GM12892 (cell line): ENCODE measurements around the gene TCOF1. TPM values are rescaled to one million over a fixed set of nuclear protein-coding genes. Genes with fewer than 3 reads are reported as not detected.

Experiments used
- DNase-seq: peaks from one replicate; pipeline ENCODE4 v3.0.0; 2011; ENCODE audit not compliant: insufficient read length
- FAIRE-seq: peaks from 2 replicates; lab custom pipeline; 2011; peaks lifted over from hg19 to GRCh38; lab: Jason Lieb, UNC
- POLR2A ChIP-seq: IDR thresholded peaks from 2 replicates; pipeline ENCODE4 v1.6.1; 2011; ENCODE audit warnings: low read depth, low read length, control low read depth
- POLR2AphosphoS5 ChIP-seq: IDR thresholded peaks from 2 replicates; pipeline ENCODE4 v1.6.1; 2011; ENCODE audit warnings: low read depth, low read length, control low read depth
- TAF1 ChIP-seq: IDR thresholded peaks from 2 replicates; pipeline ENCODE4 v1.6.1; 2011; ENCODE audit warnings: low read depth, mild to moderate bottlenecking, control low read depth, low read length, borderline replicate concordance
- polyA plus RNA-seq: library from polyadenylated mRNA; unstranded; fragments of >200 nt; gene quantifications from one replicate; pipeline ENCODE4 v1.2.1, GENCODE V29; 2012; ENCODE audit warnings: missing spikeins, inconsistent platforms; ENCODE audit not compliant: missing spikeins

The TCOF1 gene, protein sequence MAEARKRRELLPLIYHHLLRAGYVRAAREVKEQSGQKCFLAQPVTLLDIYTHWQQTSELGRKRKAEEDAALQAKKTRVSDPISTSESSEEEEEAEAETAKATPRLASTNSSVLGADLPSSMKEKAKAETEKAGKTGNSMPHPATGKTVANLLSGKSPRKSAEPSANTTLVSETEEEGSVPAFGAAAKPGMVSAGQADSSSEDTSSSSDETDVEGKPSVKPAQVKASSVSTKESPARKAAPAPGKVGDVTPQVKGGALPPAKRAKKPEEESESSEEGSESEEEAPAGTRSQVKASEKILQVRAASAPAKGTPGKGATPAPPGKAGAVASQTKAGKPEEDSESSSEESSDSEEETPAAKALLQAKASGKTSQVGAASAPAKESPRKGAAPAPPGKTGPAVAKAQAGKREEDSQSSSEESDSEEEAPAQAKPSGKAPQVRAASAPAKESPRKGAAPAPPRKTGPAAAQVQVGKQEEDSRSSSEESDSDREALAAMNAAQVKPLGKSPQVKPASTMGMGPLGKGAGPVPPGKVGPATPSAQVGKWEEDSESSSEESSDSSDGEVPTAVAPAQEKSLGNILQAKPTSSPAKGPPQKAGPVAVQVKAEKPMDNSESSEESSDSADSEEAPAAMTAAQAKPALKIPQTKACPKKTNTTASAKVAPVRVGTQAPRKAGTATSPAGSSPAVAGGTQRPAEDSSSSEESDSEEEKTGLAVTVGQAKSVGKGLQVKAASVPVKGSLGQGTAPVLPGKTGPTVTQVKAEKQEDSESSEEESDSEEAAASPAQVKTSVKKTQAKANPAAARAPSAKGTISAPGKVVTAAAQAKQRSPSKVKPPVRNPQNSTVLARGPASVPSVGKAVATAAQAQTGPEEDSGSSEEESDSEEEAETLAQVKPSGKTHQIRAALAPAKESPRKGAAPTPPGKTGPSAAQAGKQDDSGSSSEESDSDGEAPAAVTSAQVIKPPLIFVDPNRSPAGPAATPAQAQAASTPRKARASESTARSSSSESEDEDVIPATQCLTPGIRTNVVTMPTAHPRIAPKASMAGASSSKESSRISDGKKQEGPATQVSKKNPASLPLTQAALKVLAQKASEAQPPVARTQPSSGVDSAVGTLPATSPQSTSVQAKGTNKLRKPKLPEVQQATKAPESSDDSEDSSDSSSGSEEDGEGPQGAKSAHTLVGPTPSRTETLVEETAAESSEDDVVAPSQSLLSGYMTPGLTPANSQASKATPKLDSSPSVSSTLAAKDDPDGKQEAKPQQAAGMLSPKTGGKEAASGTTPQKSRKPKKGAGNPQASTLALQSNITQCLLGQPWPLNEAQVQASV (N-terminal part only)
- 24.4 TPM for polyA plus RNA-seq

DNA sequence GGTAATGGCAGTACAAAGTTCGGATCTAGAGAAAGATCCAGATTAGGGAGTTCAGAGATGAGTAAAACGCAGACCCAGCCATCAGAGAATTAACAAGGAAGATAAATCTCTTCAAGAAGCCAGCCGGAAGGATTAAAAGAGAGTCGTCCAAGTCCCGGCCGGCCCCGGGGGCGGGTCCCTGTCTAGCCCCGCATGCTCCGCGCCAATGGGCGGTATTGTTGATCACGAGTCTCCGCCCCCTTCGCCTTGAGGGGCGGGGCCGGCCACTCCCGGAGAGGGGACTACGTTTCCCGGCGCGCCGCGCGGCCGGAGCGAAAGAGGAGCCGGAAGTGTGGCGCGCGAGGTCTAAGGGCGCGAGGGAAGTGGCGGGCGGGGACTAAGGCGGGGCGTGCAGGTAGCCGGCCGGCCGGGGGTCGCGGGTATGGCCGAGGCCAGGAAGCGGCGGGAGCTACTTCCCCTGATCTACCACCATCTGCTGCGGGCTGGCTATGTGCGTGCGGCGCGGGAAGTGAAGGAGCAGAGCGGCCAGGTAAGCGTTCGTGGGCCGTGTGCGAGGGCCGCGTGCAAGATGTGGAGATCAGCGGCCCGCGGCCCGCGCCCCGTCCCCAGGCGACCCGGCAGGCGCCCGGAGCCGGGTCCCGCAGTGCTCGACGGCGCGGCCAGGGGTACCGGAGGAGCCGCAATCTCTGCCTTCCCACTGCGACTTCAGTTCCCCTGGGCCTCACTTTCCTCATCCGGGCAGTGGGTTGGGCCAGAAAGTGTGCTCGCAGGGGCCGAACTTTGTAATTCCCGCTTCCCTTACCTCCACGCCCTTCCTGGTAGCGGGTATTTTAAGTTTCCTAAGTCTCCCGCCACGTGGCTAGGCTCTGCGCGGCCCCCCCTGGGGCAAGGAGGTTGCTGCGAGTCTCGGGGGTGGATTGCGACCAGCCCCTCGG lies at the start of gene TCOF1:
TCOF1 (plus strand) TSS at position 372 of the 935 bp plus-strand sequence; CDS start at position 422, 50 bp downstream.
- peak; percentile 91 for FAIRE-seq
- TF ChIP-seq POLR2AphosphoS5 (0 out of 2 replicates have a peak, but pooled peaks have one; percentile 33), TAF1 (peak; percentile 36; the same call in 1 of the 2 replicates), POLR2A (peak; percentile 68; the same call in 1 of the 2 replicates)
- DNase-seq, result peak; percentile 89

DNA sequence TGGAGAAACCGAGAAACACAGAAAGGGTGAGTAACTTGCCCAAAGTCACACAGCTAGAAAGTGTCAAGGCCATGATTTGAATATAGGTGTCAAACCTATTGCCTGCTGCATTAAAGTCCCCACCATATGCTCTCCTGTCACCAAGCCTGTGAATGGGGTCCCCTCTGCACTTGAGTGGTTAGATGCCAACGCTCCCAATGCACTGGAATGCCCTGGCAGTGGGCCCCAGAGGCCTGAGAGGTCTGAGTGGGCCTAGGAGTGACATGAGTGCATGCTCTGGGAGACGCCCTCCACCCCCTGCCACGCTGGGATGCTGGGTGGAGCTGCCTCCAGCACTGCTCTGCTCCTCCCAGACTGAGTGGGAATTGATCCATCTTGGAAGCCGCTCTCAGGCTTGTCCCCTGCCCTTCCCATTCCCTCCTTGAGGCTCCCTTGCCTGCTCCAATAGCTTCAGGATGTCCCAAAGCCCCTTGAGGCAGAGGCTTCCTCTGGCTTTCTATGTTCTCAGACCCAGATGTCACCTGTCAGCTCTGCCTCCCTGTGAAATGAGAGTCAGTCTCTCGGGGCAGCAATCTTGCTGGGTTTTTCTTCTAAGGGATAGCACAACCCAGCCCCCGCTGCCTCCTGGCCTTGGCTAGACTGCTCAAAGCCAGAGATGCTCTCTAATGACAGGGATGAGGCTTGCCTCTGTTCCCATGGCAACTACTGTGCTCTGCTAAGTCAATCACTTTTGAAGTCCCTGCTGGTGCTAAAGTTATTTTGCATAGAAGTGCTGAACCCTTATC lies 48.2 kb upstream of the TCOF1 start:
- TF ChIP-seq TAF1, result no peak
- TF ChIP-seq POLR2A, result no peak
- TF ChIP-seq POLR2AphosphoS5, result no peak
- FAIRE-seq (no peak), DNase-seq (no peak)

DNA sequence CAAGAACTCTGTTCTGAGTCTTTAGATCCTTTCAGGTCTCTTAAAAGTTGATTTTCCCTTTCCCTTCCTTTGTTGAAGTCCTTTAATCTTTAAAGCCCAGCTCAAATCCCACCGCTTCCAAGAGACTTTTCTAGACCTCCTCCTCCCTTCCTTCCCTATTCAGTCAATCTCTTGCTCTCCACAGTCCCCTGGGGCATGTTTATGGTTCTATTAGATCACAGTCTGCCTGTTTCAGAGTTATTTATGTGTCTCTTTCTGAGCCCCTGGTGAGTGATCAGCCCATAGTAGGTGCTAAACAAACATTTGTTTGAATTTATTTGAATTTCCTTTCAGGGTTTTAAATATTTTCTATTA lies 47.6 kb upstream of the TCOF1 start:
- TF ChIP-seq TAF1 (no peak), POLR2A (no peak), POLR2AphosphoS5 (no peak)
- no peak for FAIRE-seq
- no peak for DNase-seq

DNA sequence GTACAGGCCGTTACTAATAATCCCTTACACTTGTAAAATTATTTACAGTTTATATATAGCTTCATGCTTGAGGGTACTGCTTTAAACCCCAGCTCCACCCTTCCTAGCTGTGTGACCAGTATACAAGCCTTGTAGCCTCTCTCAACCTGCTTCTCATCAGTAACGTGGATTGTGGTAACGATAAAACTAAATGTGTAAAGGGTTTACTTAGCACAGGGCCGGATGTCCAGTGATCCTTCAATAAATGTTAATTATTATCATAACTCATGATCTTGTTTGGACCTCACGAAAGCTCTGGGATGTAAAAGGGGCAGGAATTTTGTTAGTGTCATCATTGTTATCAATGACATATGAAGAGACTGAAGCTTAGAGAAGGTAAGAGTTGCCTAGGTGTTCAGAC lies 47.3 kb upstream of the TCOF1 start:
- no peak for TF ChIP-seq TAF1
- no peak for TF ChIP-seq POLR2AphosphoS5
- no peak for TF ChIP-seq POLR2A
- DNase-seq (no peak), FAIRE-seq (no peak)

DNA sequence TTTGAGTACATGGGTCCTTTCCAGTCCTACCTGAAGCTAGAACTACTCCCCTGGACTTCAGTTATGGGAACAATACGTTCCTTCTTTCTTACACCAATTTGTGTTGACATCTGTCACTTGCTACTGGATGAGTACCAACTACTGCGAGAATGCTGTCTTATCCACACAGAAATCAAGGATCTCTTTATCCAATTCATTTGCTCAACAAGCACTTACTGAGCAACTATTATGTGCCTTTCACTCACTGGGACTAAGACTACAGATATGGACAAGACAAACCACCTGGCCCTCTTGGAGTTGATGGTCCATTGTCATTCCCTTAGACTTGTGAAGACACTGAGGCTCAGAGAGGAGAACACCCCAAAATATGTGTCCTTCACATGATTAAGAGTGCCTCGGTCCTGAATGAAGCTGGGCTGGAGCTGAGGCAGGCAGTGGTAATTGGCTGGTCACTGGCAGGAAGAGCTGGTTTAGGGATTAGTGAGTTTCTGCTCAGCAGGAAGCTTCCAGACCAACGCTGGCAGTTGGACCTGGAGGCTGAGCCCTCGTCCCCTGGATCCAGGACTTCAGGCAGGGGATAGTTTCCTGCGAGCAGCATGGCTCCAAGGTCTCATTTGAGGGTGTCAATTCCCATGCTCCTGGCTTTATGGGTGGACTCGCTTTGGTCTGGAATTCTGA lies 46.3 kb upstream of the TCOF1 start:
- FAIRE-seq, result no peak
- no peak for TF ChIP-seq TAF1
- TF ChIP-seq POLR2A, result no peak
- no peak for TF ChIP-seq POLR2AphosphoS5
- DNase-seq, result no peak

DNA sequence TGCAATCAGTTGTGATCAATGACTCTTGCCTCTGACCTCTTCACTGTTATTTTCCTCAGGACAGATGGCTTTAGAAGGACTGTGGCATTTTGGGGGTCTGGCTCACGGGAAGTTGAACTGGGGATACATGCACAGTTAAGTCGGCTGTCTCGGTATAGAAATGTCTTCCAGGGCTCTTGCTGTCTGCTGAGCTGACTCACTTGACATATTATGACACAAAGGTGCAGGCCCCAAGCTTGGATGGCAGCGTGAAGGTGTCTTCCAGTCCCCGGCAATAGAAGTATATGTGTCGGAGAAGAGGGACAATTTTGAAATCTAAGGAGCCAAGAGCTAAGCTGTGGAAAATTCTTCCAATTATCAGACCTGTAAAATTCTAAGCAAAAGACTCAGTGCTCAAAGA lies 45.0 kb upstream of the TCOF1 start:
- no peak for FAIRE-seq
- TF ChIP-seq POLR2AphosphoS5 (no peak), POLR2A (no peak), TAF1 (no peak)
- no peak for DNase-seq

DNA sequence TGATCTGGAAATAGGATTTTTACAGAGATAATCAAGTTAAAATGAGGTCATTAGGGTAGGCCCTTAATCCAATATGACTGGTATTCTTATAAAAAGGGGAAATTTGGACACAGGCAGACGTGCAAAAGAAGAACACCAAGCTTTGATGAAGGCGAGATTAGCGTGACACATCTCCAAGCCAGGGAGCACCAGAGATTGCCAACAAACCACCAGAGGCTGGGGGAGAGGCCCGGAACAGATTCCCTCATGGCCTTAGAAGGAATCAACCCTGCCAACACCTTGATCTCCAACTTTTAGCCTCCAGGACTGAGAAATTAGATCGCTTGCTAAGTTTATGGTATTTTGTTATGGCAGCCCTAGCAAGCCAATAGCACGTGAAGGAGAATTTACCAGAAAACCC lies 44.0 kb upstream of the TCOF1 start:
- DNase-seq, result no peak
- FAIRE-seq, result no peak
- TF ChIP-seq POLR2A (no peak), TAF1 (no peak), POLR2AphosphoS5 (no peak)

DNA sequence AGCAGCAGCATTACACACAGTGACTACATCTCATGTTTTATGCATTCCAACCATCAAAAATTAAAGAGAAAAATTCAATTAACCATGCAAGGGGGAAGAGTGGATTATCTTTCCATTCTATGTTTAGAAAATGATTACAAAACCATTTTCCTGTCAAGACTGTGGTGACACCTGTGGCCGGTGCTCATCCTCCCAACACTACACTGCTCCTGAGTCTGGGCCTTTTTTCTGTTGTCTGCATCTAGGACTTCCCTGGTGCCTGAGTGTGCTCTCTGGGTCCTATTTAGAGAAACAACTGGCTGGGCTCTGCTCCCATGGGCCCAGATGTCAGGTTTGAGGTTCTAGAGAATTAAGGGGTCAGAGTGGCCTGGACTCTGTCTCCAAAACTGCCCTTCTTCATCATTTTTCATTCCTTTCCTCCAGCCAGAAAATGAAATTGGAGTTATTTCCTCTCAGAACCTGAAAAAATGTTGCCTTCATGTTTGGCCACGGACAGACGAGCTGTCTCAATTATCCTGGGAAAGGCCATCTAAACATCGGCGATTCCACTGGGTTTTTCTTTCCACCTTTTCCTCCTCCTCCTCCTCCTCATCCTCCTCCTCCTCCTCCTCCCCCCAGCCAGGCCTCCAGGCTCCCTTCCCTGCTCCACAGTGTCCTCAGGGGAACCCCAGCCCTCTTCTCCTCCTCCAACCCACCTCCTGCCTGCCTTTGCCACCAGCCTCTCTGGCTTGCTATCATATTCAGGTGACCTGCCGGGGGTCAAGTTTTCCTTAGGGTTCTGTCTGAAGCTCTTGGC lies 43.4 kb upstream of the TCOF1 start:
- TF ChIP-seq POLR2AphosphoS5, result no peak
- no peak for TF ChIP-seq TAF1
- no peak for TF ChIP-seq POLR2A
- DNase-seq (no peak), FAIRE-seq (no peak)

DNA sequence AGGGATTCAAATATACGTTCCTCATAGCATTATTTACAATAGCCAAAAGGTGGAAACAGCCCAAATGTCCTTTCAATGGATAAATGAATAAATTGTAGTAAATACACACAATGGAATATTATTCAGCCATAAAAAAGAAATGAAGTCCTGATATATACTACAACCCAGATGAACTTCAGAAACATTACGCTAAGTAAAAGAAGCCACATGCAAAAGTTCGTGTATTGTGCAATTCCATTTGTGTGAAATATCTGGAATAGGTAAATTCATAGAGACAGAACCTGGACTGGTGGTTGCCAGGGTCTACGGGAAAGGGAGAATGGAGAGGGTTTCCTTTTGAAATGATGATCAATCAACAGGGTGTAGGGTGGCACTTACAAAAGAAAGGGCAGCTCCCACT lies 42.3 kb upstream of the TCOF1 start:
- DNase-seq, result no peak
- TF ChIP-seq POLR2AphosphoS5 (no peak), TAF1 (no peak), POLR2A (no peak)
- FAIRE-seq, result no peak
